H9 (cell line): ENCODE measurements around the gene SYVN1. TPM values are rescaled to one million over a fixed set of nuclear protein-coding genes. Genes with fewer than 3 reads are reported as not detected.

Experiments used
- DNase-seq: peaks from one replicate; pipeline ENCODE4 v3.0.0-alpha.2; 2017
- H2AFZ ChIP-seq: one replicate; pipeline ENCODE4 v1.6.1; 2013; ENCODE audit warnings: mild to moderate bottlenecking, low read length, control low read depth, moderate library complexity
- H2AK5ac ChIP-seq: 2 replicates; pipeline ENCODE4 v1.6.1; 2013; ENCODE audit warnings: low read length, control low read depth, mixed read lengths; ENCODE audit not compliant: insufficient read length
- H2BK120ac ChIP-seq: one replicate; pipeline ENCODE4 v1.6.1; 2013; ENCODE audit warnings: low read depth, mild to moderate bottlenecking, low read length, control low read depth, inconsistent platforms; ENCODE audit not compliant: poor library complexity, severe bottlenecking
- H2BK12ac ChIP-seq: 2 replicates; pipeline ENCODE4 v1.6.1; 2013; ENCODE audit warnings: low read length, control low read depth, mixed read lengths, low read depth; ENCODE audit not compliant: insufficient read length
- H2BK15ac ChIP-seq: 2 replicates; pipeline ENCODE4 v1.6.1; 2013; ENCODE audit warnings: low read depth, low read length, control low read depth
- H2BK20ac ChIP-seq: one replicate; pipeline ENCODE4 v1.6.1; 2013; ENCODE audit warnings: low read depth, mild to moderate bottlenecking, low read length, control low read depth, inconsistent platforms; ENCODE audit not compliant: poor library complexity, severe bottlenecking
- H2BK5ac ChIP-seq: 2 replicates; pipeline ENCODE4 v1.6.1; 2013; ENCODE audit warnings: low read length, control low read depth, mixed read lengths; ENCODE audit not compliant: insufficient read length
- H3K14ac ChIP-seq: 2 replicates; pipeline ENCODE4 v1.6.1; 2013; ENCODE audit warnings: low read length, control low read depth; ENCODE audit not compliant: insufficient read depth
- H3K18ac ChIP-seq: 2 replicates; pipeline ENCODE4 v1.6.1; 2013; ENCODE audit warnings: low read depth, mild to moderate bottlenecking, mixed read lengths, low read length, control low read depth; ENCODE audit not compliant: insufficient read length
- H3K23ac ChIP-seq: 2 replicates; pipeline ENCODE4 v1.6.1; 2013; ENCODE audit warnings: low read length, control low read depth, mixed read lengths, low read depth; ENCODE audit not compliant: insufficient read length
- H3K23me2 ChIP-seq: 2 replicates; pipeline ENCODE4 v1.6.1; 2013; ENCODE audit warnings: low read depth, mild to moderate bottlenecking, mixed read lengths, low read length, control low read depth; ENCODE audit not compliant: insufficient read length, poor library complexity, severe bottlenecking
- H3K27ac ChIP-seq: 2 replicates; pipeline ENCODE4 v1.5.1; 2013; ENCODE audit warnings: low read length, control low read depth, mixed read lengths, low read depth; ENCODE audit not compliant: insufficient read length
- H3K27me3 ChIP-seq: 2 replicates; pipeline ENCODE4 v1.6.1; 2013; ENCODE audit warnings: low read length, control low read depth, inconsistent platforms; ENCODE audit not compliant: insufficient read depth
- H3K4ac ChIP-seq: 2 replicates; pipeline ENCODE4 v1.6.1; 2013; ENCODE audit warnings: low read depth, mild to moderate bottlenecking, control low read depth, inconsistent platforms, low read length, moderate library complexity
- H3K4me1 ChIP-seq: 2 replicates; pipeline ENCODE4 v1.6.1; 2013; ENCODE audit warnings: low read length, control low read depth, inconsistent platforms; ENCODE audit not compliant: insufficient read depth
- H3K4me2 ChIP-seq: 2 replicates; pipeline ENCODE4 v1.6.1; 2013; ENCODE audit warnings: low read length, control low read depth, mixed read lengths; ENCODE audit not compliant: insufficient read length, insufficient read depth
- H3K56ac ChIP-seq: 2 replicates; pipeline ENCODE4 v1.6.1; 2013; ENCODE audit warnings: low read depth, mild to moderate bottlenecking, mixed read lengths, low read length, control low read depth; ENCODE audit not compliant: insufficient read length
- H3K79me1 ChIP-seq: 2 replicates; pipeline ENCODE4 v1.6.1; 2013; ENCODE audit warnings: low read depth, mild to moderate bottlenecking, moderate library complexity, low read length, control low read depth, inconsistent platforms; ENCODE audit not compliant: insufficient read depth, poor library complexity, severe bottlenecking
- H3K79me2 ChIP-seq: 2 replicates; pipeline ENCODE4 v1.6.1; 2013; ENCODE audit warnings: low read length, control low read depth, inconsistent platforms; ENCODE audit not compliant: insufficient read depth
- H3K9ac ChIP-seq: 2 replicates; pipeline ENCODE4 v1.6.1; 2013; ENCODE audit warnings: low read length, control low read depth, mixed read lengths; ENCODE audit not compliant: insufficient read length; ENCODE audit errors: extremely low read depth
- H3K9me3 ChIP-seq: one replicate; pipeline ENCODE4 v1.6.1; 2013; ENCODE audit warnings: low read depth, low read length, inconsistent platforms; ENCODE audit not compliant: control insufficient read depth
- H3T11ph ChIP-seq: one replicate; pipeline ENCODE4 v1.6.1; 2013; ENCODE audit warnings: mild to moderate bottlenecking, low read length, control low read depth, inconsistent platforms
- H4K20me1 ChIP-seq: one replicate; pipeline ENCODE4 v1.6.1; 2013; ENCODE audit not compliant: control insufficient read depth, insufficient read length, insufficient read depth
- H4K5ac ChIP-seq: 2 replicates; pipeline ENCODE4 v1.6.1; 2013; ENCODE audit warnings: low read depth, mild to moderate bottlenecking, mixed read lengths, low read length, control low read depth; ENCODE audit not compliant: insufficient read length
- H4K8ac ChIP-seq: replicated peaks from 2 replicates; pipeline ENCODE4 v1.6.1; 2013; ENCODE audit warnings: low read length, control low read depth, mixed read lengths, low read depth; ENCODE audit not compliant: insufficient read length
- H4K91ac ChIP-seq: 2 replicates; pipeline ENCODE4 v1.6.1; 2013; ENCODE audit warnings: low read depth, mild to moderate bottlenecking, moderate library complexity, mixed read lengths, low read length, control low read depth; ENCODE audit not compliant: insufficient read length
- H3K27ac Mint-ChIP-seq, 3 experiments: 2 replicates in 2 of 3; 3 replicates in 1 of 3; pipeline ENCODE4 v1.8.0; 2020 to 2021; ENCODE audit warnings: mixed read lengths in 3 of 3, mild to moderate bottlenecking in 1 of 3, moderate library complexity in 1 of 3
- H3K27me3 Mint-ChIP-seq: 2 replicates; pipeline ENCODE4 v1.8.0; 2021; ENCODE audit warnings: low read depth, mild to moderate bottlenecking, moderate library complexity, mixed read lengths
- H3K36me3 Mint-ChIP-seq, 3 experiments: 2 replicates in 2 of 3; 3 replicates in 1 of 3; pipeline ENCODE4 v1.8.0; 2020 to 2021; ENCODE audit warnings: low read depth in 3 of 3, mixed read lengths in 3 of 3; ENCODE audit not compliant: insufficient read depth in 1 of 3
- H3K4me1 Mint-ChIP-seq, 2 experiments: 2 replicates each; pipeline ENCODE4 v1.8.0; 2020; ENCODE audit warnings: mixed read lengths in 2 of 2
- H3K4me3 Mint-ChIP-seq, 2 experiments: 2 replicates in 1 of 2; 3 replicates in 1 of 2; pipeline ENCODE4 v1.8.0; 2020 to 2021; ENCODE audit warnings: mild to moderate bottlenecking in 2 of 2, mixed read lengths in 2 of 2, moderate library complexity in 1 of 2
- H3K9me3 Mint-ChIP-seq, 2 experiments: 2 replicates in 1 of 2; 3 replicates in 1 of 2; pipeline ENCODE4 v1.8.0; 2020; ENCODE audit warnings: mild to moderate bottlenecking in 2 of 2, mixed read lengths in 2 of 2, moderate library complexity in 1 of 2
- WGBS: extraction: QIAGEN DNeasy Blood & Tissue Kit; methylation state at CpG from one replicate; pipeline ENCODE4 v1.1.7; 2013; ENCODE audit warnings: missing lambda C conversion rate, low lambda C conversion rate, mixed read lengths; ENCODE audit not compliant: insufficient read length; ENCODE audit errors: extremely low coverage; 5-methylcytosine and 5-hydroxymethylcytosine counted together
- total RNA-seq: library from RNA; stranded (reverse); gene quantifications from 2 replicates; pipeline ENCODE4 v1.2.1, GENCODE V29; 2021
- TF ChIP-seq, protein P1 (sequence below): fragments of 200-600 bp; sonication (generic); conservative IDR thresholded peaks from 3 replicates; pipeline ENCODE4 v1.8.0; 2021; ENCODE audit warnings: antibody characterized with exemption, mild to moderate bottlenecking

SYVN1 gene
- total RNA-seq, 1 experiment from 2014 or later = 31.6 TPM

- H3K4ac ChIP-seq = no peak overlapping the region
- H2BK5ac ChIP-seq = no peak overlapping the region
- Mint-ChIP-seq H3K27me3 (no peaks in the 10 kb centered on the region), H3K27ac (no peak overlapping the region), H3K4me1 (no peaks in the 10 kb centered on the region), H3K9me3 (no peaks in the 10 kb centered on the region), H3K36me3 (peaks cover 0 to 12% (median 5%) of the 10 kb centered on the region in 3 experiments; a peak in 5 of 7 replicates), H3K4me3 (no peak overlapping the region)
- no peaks in the 10 kb centered on the region for H3K4me1 ChIP-seq
- H3K23ac ChIP-seq = no peak overlapping the region
- TF ChIP-seq, protein P1, sequence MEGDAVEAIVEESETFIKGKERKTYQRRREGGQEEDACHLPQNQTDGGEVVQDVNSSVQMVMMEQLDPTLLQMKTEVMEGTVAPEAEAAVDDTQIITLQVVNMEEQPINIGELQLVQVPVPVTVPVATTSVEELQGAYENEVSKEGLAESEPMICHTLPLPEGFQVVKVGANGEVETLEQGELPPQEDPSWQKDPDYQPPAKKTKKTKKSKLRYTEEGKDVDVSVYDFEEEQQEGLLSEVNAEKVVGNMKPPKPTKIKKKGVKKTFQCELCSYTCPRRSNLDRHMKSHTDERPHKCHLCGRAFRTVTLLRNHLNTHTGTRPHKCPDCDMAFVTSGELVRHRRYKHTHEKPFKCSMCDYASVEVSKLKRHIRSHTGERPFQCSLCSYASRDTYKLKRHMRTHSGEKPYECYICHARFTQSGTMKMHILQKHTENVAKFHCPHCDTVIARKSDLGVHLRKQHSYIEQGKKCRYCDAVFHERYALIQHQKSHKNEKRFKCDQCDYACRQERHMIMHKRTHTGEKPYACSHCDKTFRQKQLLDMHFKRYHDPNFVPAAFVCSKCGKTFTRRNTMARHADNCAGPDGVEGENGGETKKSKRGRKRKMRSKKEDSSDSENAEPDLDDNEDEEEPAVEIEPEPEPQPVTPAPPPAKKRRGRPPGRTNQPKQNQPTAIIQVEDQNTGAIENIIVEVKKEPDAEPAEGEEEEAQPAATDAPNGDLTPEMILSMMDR = no peak
- no peak overlapping the region for H2AFZ ChIP-seq
- no peak for DNase-seq
- H3K23me2 ChIP-seq = no peaks in the 10 kb centered on the region
- H3K9me3 ChIP-seq = no peaks in the 10 kb centered on the region
- H4K91ac ChIP-seq = no peak overlapping the region
- no peak overlapping the region for H2BK120ac ChIP-seq
- H3K79me2 ChIP-seq = no peaks in the 10 kb centered on the region
- H3K27ac ChIP-seq = no peak overlapping the region
- H3K27me3 ChIP-seq = no peaks in the 10 kb centered on the region
- H3K14ac ChIP-seq = no peak overlapping the region
- H3T11ph ChIP-seq = no peak overlapping the region
- H3K4me2 ChIP-seq = no peak overlapping the region
- H3K56ac ChIP-seq = no peak overlapping the region
- no peak overlapping the region for H2BK12ac ChIP-seq
- H4K8ac ChIP-seq = no peak overlapping the region
- H4K5ac ChIP-seq = no peak overlapping the region
- H4K20me1 ChIP-seq = no peaks in the 10 kb centered on the region
- no CpG with 5 or more reads among the region's 4 CpGs for WGBS
- H2BK15ac ChIP-seq = no peak overlapping the region
- no peak overlapping the region for H2BK20ac ChIP-seq
- H3K9ac ChIP-seq = no peak overlapping the region
- H2AK5ac ChIP-seq = no peak overlapping the region
- H3K18ac ChIP-seq = no peak overlapping the region
- no peaks in the 10 kb centered on the region for H3K79me1 ChIP-seq
Measured at GRCh38 chr11:65104628-65105027, 29.7 kb downstream of the SYVN1 start.
